A549 treated with RU486 at 1 μM for 4 hours (cell line): ENCODE results near the gene RPL36AL. TPM values are rescaled to one million over a fixed set of nuclear protein-coding genes. Genes with fewer than 3 reads are reported as not detected.

ENCODE experiments used
- total RNA-seq: library from RNA; stranded (reverse); fragments of 200-300 nt; extraction: Qiagen RNA extraction; gene quantifications from 5 replicates; pipeline ENCODE4 v1.2.3, GENCODE V29; 2022; ENCODE audit warnings: low read depth

The RPL36AL gene
- total RNA-seq: 408 to 540 TPM (median 439 TPM) in 5 replicates

GRCh38 chr14:49620182-49621113 is at the start of gene RPL36AL, which contains the start of gene MGAT2:
Gene RPL36AL, minus strand, starts transcription at chr14:49620626. Its CDS starts 1,522 bp downstream, at chr14:49619104.
Gene MGAT2, plus strand, starts transcription at chr14:49620799. Its CDS starts 470 bp downstream, at chr14:49621269.

GRCh38 chr14:49634547-49635334 is 14.3 kb upstream of the RPL36AL start, which contains the start of gene DNAAF2:
Gene DNAAF2, minus strand, starts transcription at chr14:49635244. Its CDS starts 95 bp downstream, at chr14:49635149.

DNA sequence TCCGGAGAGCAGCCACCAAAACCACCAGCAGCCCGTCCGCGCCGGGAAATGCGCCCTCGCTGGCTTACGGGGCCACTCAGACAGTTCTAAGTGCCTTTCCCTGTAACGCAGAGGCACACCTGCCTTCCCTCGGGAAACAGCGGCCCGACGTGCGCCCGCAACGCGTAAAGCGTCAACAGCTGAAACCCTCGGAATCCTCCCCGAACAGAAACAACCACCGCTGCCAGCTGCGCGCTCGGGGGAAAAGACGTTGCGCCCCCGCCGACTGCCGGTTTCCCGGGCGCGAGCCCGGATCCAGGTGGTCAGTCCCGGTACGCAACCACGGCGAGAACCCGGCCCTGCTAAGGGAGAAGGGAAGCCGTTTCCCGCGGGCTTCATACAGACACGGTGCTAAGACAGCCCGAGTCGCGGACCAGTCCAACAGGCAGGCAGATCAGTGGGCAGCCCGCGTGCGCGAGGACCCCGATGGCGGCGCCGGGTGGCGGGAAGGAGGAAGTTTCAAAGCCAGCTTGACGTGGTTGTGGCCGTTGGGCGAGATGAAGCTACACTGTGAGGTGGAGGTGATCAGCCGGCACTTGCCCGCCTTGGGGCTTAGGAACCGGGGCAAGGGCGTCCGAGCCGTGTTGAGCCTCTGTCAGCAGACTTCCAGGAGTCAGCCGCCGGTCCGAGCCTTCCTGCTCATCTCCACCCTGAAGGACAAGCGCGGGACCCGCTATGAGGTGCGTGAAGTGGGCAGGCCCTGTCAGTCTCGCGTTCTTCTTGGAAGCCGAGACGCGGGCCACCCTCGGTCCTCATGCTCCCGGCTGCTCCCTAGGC is 21.7 kb downstream of the RPL36AL start, which contains the start of gene LRR1:
TSS of gene LRR1 (plus strand) at position 456 of the 816 bp plus-strand sequence. CDS start at position 537, 81 bp downstream.

GRCh38 chr14:49585803-49586672 is 34.4 kb downstream of the RPL36AL start, which contains the start of gene RPS29:
Gene RPS29, minus strand, starts transcription at chr14:49586380. Its CDS starts 34 bp downstream, at chr14:49586346.

Other genes with a start within 250 kb of the RPL36AL start
- gene RPS29, start 34.2 kb downstream of the RPL36AL start, total RNA-seq: 4,168 to 5,184 TPM (median 4,607 TPM) in 5 replicates
- gene LRR1, start 21.7 kb downstream of the RPL36AL start, total RNA-seq: 33.2 to 48.6 TPM (median 47.9 TPM) in 5 replicates
- 39.9 to 52.4 TPM (median 49.0 TPM) in 5 replicates for gene MGAT2, start 173 bp upstream of the RPL36AL start, total RNA-seq
- 8.1 to 15.6 TPM (median 12.9 TPM) in 5 replicates for gene DNAAF2, start 14.6 kb upstream of the RPL36AL start, total RNA-seq
- 8.3 to 15.6 TPM (median 13.8 TPM) in 5 replicates for gene POLE2, start 67.6 kb upstream of the RPL36AL start, total RNA-seq
- 0.17 to 0.76 TPM (median 0.36 TPM) in 5 replicates for gene KLHDC1, start 72.5 kb upstream of the RPL36AL start, total RNA-seq
- 24.8 to 38.0 TPM (median 34.7 TPM) in 5 replicates for gene KLHDC2, start 147.5 kb upstream of the RPL36AL start, total RNA-seq
- gene NEMF, start 232.2 kb upstream of the RPL36AL start, total RNA-seq: 18.3 to 39.8 TPM (median 34.4 TPM) in 5 replicates